H9 (cell line): ENCODE measurements around the gene UBAC2. TPM values are rescaled to one million over a fixed set of nuclear protein-coding genes. Genes with fewer than 3 reads are reported as not detected.

Experiments used
- DNase-seq: peaks from one replicate; pipeline ENCODE4 v3.0.0-alpha.2; 2017
- H2AFZ ChIP-seq: one replicate; pipeline ENCODE4 v1.6.1; 2013; ENCODE audit warnings: mild to moderate bottlenecking, low read length, control low read depth, moderate library complexity
- H2AK5ac ChIP-seq: 2 replicates; pipeline ENCODE4 v1.6.1; 2013; ENCODE audit warnings: low read length, control low read depth, mixed read lengths; ENCODE audit not compliant: insufficient read length
- H2BK120ac ChIP-seq: one replicate; pipeline ENCODE4 v1.6.1; 2013; ENCODE audit warnings: low read depth, mild to moderate bottlenecking, low read length, control low read depth, inconsistent platforms; ENCODE audit not compliant: poor library complexity, severe bottlenecking
- H2BK12ac ChIP-seq: 2 replicates; pipeline ENCODE4 v1.6.1; 2013; ENCODE audit warnings: low read length, control low read depth, mixed read lengths, low read depth; ENCODE audit not compliant: insufficient read length
- H2BK15ac ChIP-seq: 2 replicates; pipeline ENCODE4 v1.6.1; 2013; ENCODE audit warnings: low read depth, low read length, control low read depth
- H2BK20ac ChIP-seq: one replicate; pipeline ENCODE4 v1.6.1; 2013; ENCODE audit warnings: low read depth, mild to moderate bottlenecking, low read length, control low read depth, inconsistent platforms; ENCODE audit not compliant: poor library complexity, severe bottlenecking
- H2BK5ac ChIP-seq: 2 replicates; pipeline ENCODE4 v1.6.1; 2013; ENCODE audit warnings: low read length, control low read depth, mixed read lengths; ENCODE audit not compliant: insufficient read length
- H3K14ac ChIP-seq: 2 replicates; pipeline ENCODE4 v1.6.1; 2013; ENCODE audit warnings: low read length, control low read depth; ENCODE audit not compliant: insufficient read depth
- H3K18ac ChIP-seq: 2 replicates; pipeline ENCODE4 v1.6.1; 2013; ENCODE audit warnings: low read depth, mild to moderate bottlenecking, mixed read lengths, low read length, control low read depth; ENCODE audit not compliant: insufficient read length
- H3K23ac ChIP-seq: 2 replicates; pipeline ENCODE4 v1.6.1; 2013; ENCODE audit warnings: low read length, control low read depth, mixed read lengths, low read depth; ENCODE audit not compliant: insufficient read length
- H3K23me2 ChIP-seq: 2 replicates; pipeline ENCODE4 v1.6.1; 2013; ENCODE audit warnings: low read depth, mild to moderate bottlenecking, mixed read lengths, low read length, control low read depth; ENCODE audit not compliant: insufficient read length, poor library complexity, severe bottlenecking
- H3K27ac ChIP-seq: 2 replicates; pipeline ENCODE4 v1.5.1; 2013; ENCODE audit warnings: low read length, control low read depth, mixed read lengths, low read depth; ENCODE audit not compliant: insufficient read length
- H3K27me3 ChIP-seq: 2 replicates; pipeline ENCODE4 v1.6.1; 2013; ENCODE audit warnings: low read length, control low read depth, inconsistent platforms; ENCODE audit not compliant: insufficient read depth
- H3K4ac ChIP-seq: 2 replicates; pipeline ENCODE4 v1.6.1; 2013; ENCODE audit warnings: low read depth, mild to moderate bottlenecking, control low read depth, inconsistent platforms, low read length, moderate library complexity
- H3K4me1 ChIP-seq: 2 replicates; pipeline ENCODE4 v1.6.1; 2013; ENCODE audit warnings: low read length, control low read depth, inconsistent platforms; ENCODE audit not compliant: insufficient read depth
- H3K4me2 ChIP-seq: 2 replicates; pipeline ENCODE4 v1.6.1; 2013; ENCODE audit warnings: low read length, control low read depth, mixed read lengths; ENCODE audit not compliant: insufficient read length, insufficient read depth
- H3K56ac ChIP-seq: 2 replicates; pipeline ENCODE4 v1.6.1; 2013; ENCODE audit warnings: low read depth, mild to moderate bottlenecking, mixed read lengths, low read length, control low read depth; ENCODE audit not compliant: insufficient read length
- H3K79me1 ChIP-seq: 2 replicates; pipeline ENCODE4 v1.6.1; 2013; ENCODE audit warnings: low read depth, mild to moderate bottlenecking, moderate library complexity, low read length, control low read depth, inconsistent platforms; ENCODE audit not compliant: insufficient read depth, poor library complexity, severe bottlenecking
- H3K79me2 ChIP-seq: 2 replicates; pipeline ENCODE4 v1.6.1; 2013; ENCODE audit warnings: low read length, control low read depth, inconsistent platforms; ENCODE audit not compliant: insufficient read depth
- H3K9ac ChIP-seq: 2 replicates; pipeline ENCODE4 v1.6.1; 2013; ENCODE audit warnings: low read length, control low read depth, mixed read lengths; ENCODE audit not compliant: insufficient read length; ENCODE audit errors: extremely low read depth
- H3K9me3 ChIP-seq: one replicate; pipeline ENCODE4 v1.6.1; 2013; ENCODE audit warnings: low read depth, low read length, inconsistent platforms; ENCODE audit not compliant: control insufficient read depth
- H3T11ph ChIP-seq: one replicate; pipeline ENCODE4 v1.6.1; 2013; ENCODE audit warnings: mild to moderate bottlenecking, low read length, control low read depth, inconsistent platforms
- H4K20me1 ChIP-seq: one replicate; pipeline ENCODE4 v1.6.1; 2013; ENCODE audit not compliant: control insufficient read depth, insufficient read length, insufficient read depth
- H4K5ac ChIP-seq: 2 replicates; pipeline ENCODE4 v1.6.1; 2013; ENCODE audit warnings: low read depth, mild to moderate bottlenecking, mixed read lengths, low read length, control low read depth; ENCODE audit not compliant: insufficient read length
- H4K8ac ChIP-seq: replicated peaks from 2 replicates; pipeline ENCODE4 v1.6.1; 2013; ENCODE audit warnings: low read length, control low read depth, mixed read lengths, low read depth; ENCODE audit not compliant: insufficient read length
- H4K91ac ChIP-seq: 2 replicates; pipeline ENCODE4 v1.6.1; 2013; ENCODE audit warnings: low read depth, mild to moderate bottlenecking, moderate library complexity, mixed read lengths, low read length, control low read depth; ENCODE audit not compliant: insufficient read length
- H3K27ac Mint-ChIP-seq, 3 experiments: 2 replicates in 2 of 3; 3 replicates in 1 of 3; pipeline ENCODE4 v1.8.0; 2020 to 2021; ENCODE audit warnings: mixed read lengths in 3 of 3, mild to moderate bottlenecking in 1 of 3, moderate library complexity in 1 of 3
- H3K27me3 Mint-ChIP-seq: 2 replicates; pipeline ENCODE4 v1.8.0; 2021; ENCODE audit warnings: low read depth, mild to moderate bottlenecking, moderate library complexity, mixed read lengths
- H3K36me3 Mint-ChIP-seq, 3 experiments: 2 replicates in 2 of 3; 3 replicates in 1 of 3; pipeline ENCODE4 v1.8.0; 2020 to 2021; ENCODE audit warnings: low read depth in 3 of 3, mixed read lengths in 3 of 3; ENCODE audit not compliant: insufficient read depth in 1 of 3
- H3K4me1 Mint-ChIP-seq, 2 experiments: 2 replicates each; pipeline ENCODE4 v1.8.0; 2020; ENCODE audit warnings: mixed read lengths in 2 of 2
- H3K4me3 Mint-ChIP-seq, 2 experiments: 2 replicates in 1 of 2; 3 replicates in 1 of 2; pipeline ENCODE4 v1.8.0; 2020 to 2021; ENCODE audit warnings: mild to moderate bottlenecking in 2 of 2, mixed read lengths in 2 of 2, moderate library complexity in 1 of 2
- H3K9me3 Mint-ChIP-seq, 2 experiments: 2 replicates in 1 of 2; 3 replicates in 1 of 2; pipeline ENCODE4 v1.8.0; 2020; ENCODE audit warnings: mild to moderate bottlenecking in 2 of 2, mixed read lengths in 2 of 2, moderate library complexity in 1 of 2
- WGBS: extraction: QIAGEN DNeasy Blood & Tissue Kit; methylation state at CpG from one replicate; pipeline ENCODE4 v1.1.7; 2013; ENCODE audit warnings: missing lambda C conversion rate, low lambda C conversion rate, mixed read lengths; ENCODE audit not compliant: insufficient read length; ENCODE audit errors: extremely low coverage; 5-methylcytosine and 5-hydroxymethylcytosine counted together
- total RNA-seq: library from RNA; stranded (reverse); gene quantifications from 2 replicates; pipeline ENCODE4 v1.2.1, GENCODE V29; 2021
- TF ChIP-seq, protein P1 (sequence below): fragments of 200-600 bp; sonication (generic); conservative IDR thresholded peaks from 3 replicates; pipeline ENCODE4 v1.8.0; 2021; ENCODE audit warnings: antibody characterized with exemption, mild to moderate bottlenecking

UBAC2 gene
- total RNA-seq, 1 experiment from 2014 or later: 52.3 TPM

DNA sequence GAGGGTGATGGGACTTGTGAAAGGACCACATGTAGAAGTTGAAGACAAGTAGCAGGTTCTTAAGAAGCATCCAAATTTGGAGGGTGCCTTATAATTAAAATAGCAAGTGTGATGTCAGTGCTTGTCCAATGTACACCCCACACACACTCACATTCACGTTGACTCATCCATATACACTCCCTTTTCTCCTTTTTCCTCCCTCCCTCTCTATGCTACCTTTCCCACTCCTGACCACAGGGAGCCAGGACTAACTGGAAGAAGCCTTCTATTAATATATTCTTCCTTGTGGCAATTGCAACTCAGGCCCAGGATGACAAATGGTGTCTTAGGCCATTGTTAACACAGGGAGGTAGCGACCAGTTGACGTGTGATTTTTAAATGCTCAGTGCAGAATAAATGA, 122.8 kb downstream of the UBAC2 start:
- no peak overlapping the region for H3K4ac ChIP-seq
- H2BK120ac ChIP-seq: no peak overlapping the region
- no peak overlapping the region for H2AFZ ChIP-seq
- no peaks in the 10 kb centered on the region for H3K9me3 ChIP-seq
- no peak overlapping the region for H2BK5ac ChIP-seq
- no peak overlapping the region for H3K56ac ChIP-seq
- H2BK12ac ChIP-seq: no peak overlapping the region
- H3K4me3 Mint-ChIP-seq: no peak overlapping the region
- no peak overlapping the region for H3K27ac ChIP-seq
- no peak overlapping the region for H4K91ac ChIP-seq
- H3T11ph ChIP-seq: no peak overlapping the region
- no peak overlapping the region for H3K27ac Mint-ChIP-seq
- no peaks in the 10 kb centered on the region for H3K23me2 ChIP-seq
- TF ChIP-seq, protein P1, sequence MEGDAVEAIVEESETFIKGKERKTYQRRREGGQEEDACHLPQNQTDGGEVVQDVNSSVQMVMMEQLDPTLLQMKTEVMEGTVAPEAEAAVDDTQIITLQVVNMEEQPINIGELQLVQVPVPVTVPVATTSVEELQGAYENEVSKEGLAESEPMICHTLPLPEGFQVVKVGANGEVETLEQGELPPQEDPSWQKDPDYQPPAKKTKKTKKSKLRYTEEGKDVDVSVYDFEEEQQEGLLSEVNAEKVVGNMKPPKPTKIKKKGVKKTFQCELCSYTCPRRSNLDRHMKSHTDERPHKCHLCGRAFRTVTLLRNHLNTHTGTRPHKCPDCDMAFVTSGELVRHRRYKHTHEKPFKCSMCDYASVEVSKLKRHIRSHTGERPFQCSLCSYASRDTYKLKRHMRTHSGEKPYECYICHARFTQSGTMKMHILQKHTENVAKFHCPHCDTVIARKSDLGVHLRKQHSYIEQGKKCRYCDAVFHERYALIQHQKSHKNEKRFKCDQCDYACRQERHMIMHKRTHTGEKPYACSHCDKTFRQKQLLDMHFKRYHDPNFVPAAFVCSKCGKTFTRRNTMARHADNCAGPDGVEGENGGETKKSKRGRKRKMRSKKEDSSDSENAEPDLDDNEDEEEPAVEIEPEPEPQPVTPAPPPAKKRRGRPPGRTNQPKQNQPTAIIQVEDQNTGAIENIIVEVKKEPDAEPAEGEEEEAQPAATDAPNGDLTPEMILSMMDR: no peak
- no peak overlapping the region for H3K9ac ChIP-seq
- no peak overlapping the region for H3K23ac ChIP-seq
- H3K79me1 ChIP-seq: no peaks in the 10 kb centered on the region
- no peak overlapping the region for H3K4me2 ChIP-seq
- no peak overlapping the region for H4K5ac ChIP-seq
- no peaks in the 10 kb centered on the region for H3K4me1 ChIP-seq
- H3K18ac ChIP-seq: no peak overlapping the region
- no peaks in the 10 kb centered on the region for H3K79me2 ChIP-seq
- H3K4me1 Mint-ChIP-seq: no peaks in the 10 kb centered on the region
- H3K9me3 Mint-ChIP-seq: no peaks in the 10 kb centered on the region
- no peaks in the 10 kb centered on the region for H3K27me3 Mint-ChIP-seq
- H2BK15ac ChIP-seq: no peak overlapping the region
- H4K20me1 ChIP-seq: no peaks in the 10 kb centered on the region
- DNase-seq: no peak
- no peak overlapping the region for H2BK20ac ChIP-seq
- H3K14ac ChIP-seq: no peak overlapping the region
- H3K36me3 Mint-ChIP-seq: peaks cover 3 to 21% (median 11%) of the 10 kb centered on the region in 3 experiments; a peak in 6 of 7 replicates
- no CpG with 5 or more reads among the region's 3 CpGs for WGBS
- H3K27me3 ChIP-seq: no peaks in the 10 kb centered on the region
- H2AK5ac ChIP-seq: no peak overlapping the region
- no peak overlapping the region for H4K8ac ChIP-seq
